Brain microvascular endothelial cell (primary cell): Measurements from ENCODE around the gene BCL2.

Experiments
- DNase-seq: peaks from one replicate; pipeline ENCODE4 v3.0.0-alpha.2; 2020
- H3K27ac ChIP-seq: fragments of 250-450 bp; sonication (Bioruptor Pico); 2 replicates; pipeline ENCODE4 v1.5.1; 2020; ENCODE audit warnings: mild to moderate bottlenecking, moderate library complexity
- H3K27me3 ChIP-seq: fragments of 250-450 bp; sonication (Bioruptor Pico); replicated peaks from 2 replicates; pipeline ENCODE4 v1.5.1; 2020; ENCODE audit warnings: mild to moderate bottlenecking
- H3K36me3 ChIP-seq: fragments of 250-450 bp; sonication (Bioruptor Pico); replicated peaks from 2 replicates; pipeline ENCODE4 v1.5.1; 2020; ENCODE audit warnings: mild to moderate bottlenecking
- H3K4me3 ChIP-seq: 2 replicates; pipeline ENCODE4 v1.5.1; 2011; ENCODE audit warnings: low read depth, mild to moderate bottlenecking, control low read depth, low read length, moderate library complexity
- CTCF ChIP-seq: IDR thresholded peaks from 2 replicates; pipeline ENCODE4 v1.5.1; 2011; ENCODE audit warnings: low read depth, mild to moderate bottlenecking, moderate library complexity, low read length, control low read depth, inconsistent platforms; ENCODE audit errors: missing control alignments
- in situ Hi-C: cut with HindIII; loops from 2 replicates; pipeline ENCODE4 v1.10.0; 2017; ENCODE audit warnings: low sequenced_read_pairs, low pct_ligation_motif_present

BCL2 gene

GRCh38 chr18:63157293-63158011 lies 162.1 kb downstream of the BCL2 start:
- in situ Hi-C loops: no loop called here
- Histone ChIP-seq H3K27me3 (no peaks in the 10 kb centered on the region), H3K4me3 (no peak overlapping the region), H3K36me3 (no peaks in the 10 kb centered on the region), H3K27ac (no peak overlapping the region)
- no peak for DNase-seq
- TF ChIP-seq CTCF: no peak

GRCh38 chr18:63155910-63156773 lies 163.4 kb downstream of the BCL2 start:
- Histone ChIP-seq H3K4me3 (no peak overlapping the region), H3K27ac (no peak overlapping the region), H3K27me3 (no peaks in the 10 kb centered on the region), H3K36me3 (no peaks in the 10 kb centered on the region)
- in situ Hi-C loops: no loop called here
- no peak for DNase-seq
- TF ChIP-seq CTCF: no peak

- no peaks in the 10 kb centered on the region for H3K27me3 ChIP-seq
- TF ChIP-seq CTCF: peak; percentile 84
- in situ Hi-C loops: no loop called here
- no peak for DNase-seq
- H3K4me3 ChIP-seq: no peak overlapping the region
- no peaks in the 10 kb centered on the region for H3K36me3 ChIP-seq
- H3K27ac ChIP-seq: no peak overlapping the region
Measured at GRCh38 chr18:63155169-63155852, 164.3 kb downstream of the BCL2 start.

- DNase-seq: no peak
- Histone ChIP-seq H3K27me3 (no peaks in the 10 kb centered on the region), H3K27ac (no peak overlapping the region), H3K4me3 (no peak overlapping the region), H3K36me3 (no peaks in the 10 kb centered on the region)
- TF ChIP-seq CTCF: no peak
- in situ Hi-C loops: no loop called here
Measured at GRCh38 chr18:63154350-63155152, 165.0 kb downstream of the BCL2 start.

GRCh38 chr18:63152791-63153190 lies 166.8 kb downstream of the BCL2 start:
- DNase-seq: no peak
- H3K36me3 ChIP-seq: no peaks in the 10 kb centered on the region
- in situ Hi-C loops: no loop called here
- no peak overlapping the region for H3K27ac ChIP-seq
- H3K27me3 ChIP-seq: no peaks in the 10 kb centered on the region
- TF ChIP-seq CTCF: no peak
- H3K4me3 ChIP-seq: no peak overlapping the region
